ENCODE results near the gene MYO3A. TPM values are rescaled to one million over a fixed set of nuclear protein-coding genes. Genes with fewer than 3 reads are reported as not detected.

The MYO3A gene
- total and polyA plus RNA-seq, 2 donors (not counting 3 experiments of a cell fraction or from before 2014, with no cell fraction given) = not detected

DNA sequence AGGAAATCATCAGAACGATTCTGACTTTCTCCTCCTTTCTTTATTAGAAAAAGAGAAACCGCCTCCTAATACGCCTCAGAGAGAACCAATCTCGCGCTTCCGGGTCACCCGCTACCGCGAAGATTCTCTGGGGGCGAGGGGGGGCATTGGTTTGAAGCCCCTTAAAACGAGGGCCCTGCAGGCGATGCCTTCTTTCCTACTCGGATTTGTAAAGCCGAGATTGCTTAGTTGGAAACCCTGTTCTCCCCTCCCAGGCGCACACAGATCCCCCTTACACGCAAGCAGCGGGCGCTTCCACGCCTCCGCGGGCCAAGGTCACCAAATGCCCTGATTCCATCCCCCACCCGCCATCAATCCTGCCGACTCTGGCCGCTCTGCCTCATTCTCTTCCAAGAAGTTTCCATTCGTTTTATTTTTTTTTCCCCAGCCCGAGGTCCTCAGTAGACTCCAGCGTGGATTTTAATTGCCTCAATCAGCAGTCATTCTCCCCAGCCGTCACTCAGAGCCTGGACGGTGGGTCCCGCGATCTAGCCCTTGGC, 281.4 kb downstream of the MYO3A start:
- DNase-seq (ENCODE audit: low read depth, low spot score) (no peak), FAIRE-seq (no peak)
- intact Hi-C loops (cut with micrococcal nuclease) = no loop called here
- ChIA-PET CTCF (no interaction called here), POLR2A (no interaction called here)
- Histone ChIP-seq H3K27me3 (ENCODE audit: control insufficient read depth in 2 of 2, insufficient read depth in 2 of 2, low read length in 2 of 2) (peaks cover 27 to 51% of the 10 kb centered on the region in 2 experiments), H3K9me3 (replicated peaks; ENCODE audit: control insufficient read depth, insufficient read depth, low read length) (no peaks in the 10 kb centered on the region), H3K4me1 (ENCODE audit: control insufficient read depth, extremely low read depth, insufficient read depth, low read length) (no peaks in the 10 kb centered on the region), H3K36me3 (ENCODE audit: control insufficient read depth in 2 of 2, extremely low read depth in 1 of 2, insufficient read depth in 2 of 2, low read length in 2 of 2) (no peaks in the 10 kb centered on the region), H3K79me2 (ENCODE audit: control insufficient read depth, insufficient read depth, low read length) (no peaks in the 10 kb centered on the region), H2AFZ (ENCODE audit: low read depth, low read length) (no peak overlapping the region), H3K9me1 (replicated peaks; ENCODE audit: control insufficient read depth, extremely low read depth, insufficient read depth, low read length) (no peaks in the 10 kb centered on the region), H3K4me3 (replicated peaks in 1 of 3; ENCODE audit: insufficient read depth in 1 of 3, low read depth in 1 of 3, low read length in 3 of 3) (no peak overlapping the region), H3K27ac (ENCODE audit: insufficient read depth, low read depth, low read length) (no peak overlapping the region), H4K20me1 (replicated peaks; ENCODE audit: control insufficient read depth, extremely low read depth, insufficient read depth, low read length) (no peaks in the 10 kb centered on the region), H3K9ac (replicated peaks; ENCODE audit: extremely low read depth, insufficient read depth, low read length) (no peak overlapping the region), H3K4me2 (ENCODE audit: insufficient read depth, low read length) (no peak overlapping the region)
- BruUV-seq (replicated peaks) = no TSS peak
- TF ChIP-seq EZH2 (IDR thresholded peaks at IDR 0.05; ENCODE audit: borderline replicate concordance, low read depth, low read length, severe bottlenecking) = no peak
- no peak for TF ChIP-seq FOS (IDR thresholded peaks at IDR 0.05; ENCODE audit: borderline replicate concordance, insufficient read depth, low read length)
- no peak for TF ChIP-seq JUN (IDR thresholded peaks at IDR 0.05; ENCODE audit: borderline replicate concordance, insufficient read depth, insufficient read length, low read depth)
- no peak for TF ChIP-seq POLR2A (IDR thresholded peaks at IDR 0.05; ENCODE audit: low read depth, low read length)
- no peak for TF ChIP-seq MYC (IDR thresholded peaks at IDR 0.05; ENCODE audit: low read depth, low read length)
- TF ChIP-seq POLR2AphosphoS5 (IDR thresholded peaks at IDR 0.05; ENCODE audit: insufficient read depth, low read depth, low read length) = no peak
- TF ChIP-seq GATA2 (IDR thresholded peaks at IDR 0.05; ENCODE audit: insufficient read depth, insufficient read length, low read depth, low read length) = no peak
- dilution Hi-C loops (cut with MboI; ENCODE audit: extremely low pct_ligation_motif_present, low sequenced_read_pairs) = no loop called here

DNA sequence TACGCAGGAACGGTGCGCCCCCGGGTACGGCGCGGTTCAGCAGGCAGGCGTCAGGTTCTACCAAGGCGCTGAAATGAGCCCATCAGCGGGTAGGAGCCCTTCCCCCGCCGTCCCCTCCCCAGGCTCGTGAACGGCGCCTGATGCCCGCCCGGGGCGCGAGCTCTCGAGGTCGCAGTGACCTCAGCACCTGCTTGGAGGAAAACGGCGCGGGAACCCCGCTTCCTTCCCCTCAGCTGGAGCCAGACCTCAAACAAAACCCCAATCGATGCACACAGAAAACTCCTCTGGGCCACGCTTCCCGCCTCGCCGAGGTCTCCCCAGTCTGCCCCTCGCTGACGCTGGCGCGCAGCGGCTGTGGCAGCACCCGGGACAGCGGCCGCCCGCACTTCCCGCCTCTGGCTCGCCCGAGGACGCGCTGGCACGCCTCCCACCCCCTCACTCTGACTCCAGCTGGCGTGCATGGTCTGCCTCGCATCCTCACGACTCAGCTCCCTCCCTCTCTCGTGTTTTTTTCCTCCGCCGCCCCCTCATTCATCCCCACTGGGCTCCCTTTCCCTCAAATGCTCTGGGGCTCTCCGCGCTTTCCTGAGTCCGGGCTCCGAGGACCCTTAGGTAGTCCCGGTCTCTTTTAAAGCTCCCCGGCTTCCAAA, 282.0 kb downstream of the MYO3A start:
- no peaks in the 10 kb centered on the region for H3K9me1 ChIP-seq (replicated peaks; ENCODE audit: control insufficient read depth, extremely low read depth, insufficient read depth, low read length)
- TF ChIP-seq MYC (IDR thresholded peaks at IDR 0.05; ENCODE audit: low read depth, low read length) (no peak), JUN (IDR thresholded peaks at IDR 0.05; ENCODE audit: borderline replicate concordance, insufficient read depth, insufficient read length, low read depth) (no peak), GATA2 (IDR thresholded peaks at IDR 0.05; ENCODE audit: insufficient read depth, insufficient read length, low read depth, low read length) (no peak), POLR2A (IDR thresholded peaks at IDR 0.05; ENCODE audit: low read depth, low read length) (no peak), FOS (IDR thresholded peaks at IDR 0.05; ENCODE audit: borderline replicate concordance, insufficient read depth, low read length) (no peak)
- TF ChIP-seq, protein P1, sequence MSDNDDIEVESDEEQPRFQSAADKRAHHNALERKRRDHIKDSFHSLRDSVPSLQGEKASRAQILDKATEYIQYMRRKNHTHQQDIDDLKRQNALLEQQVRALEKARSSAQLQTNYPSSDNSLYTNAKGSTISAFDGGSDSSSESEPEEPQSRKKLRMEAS (IDR thresholded peaks at IDR 0.05; ENCODE audit: insufficient read depth, insufficient read length) = no peak
- TF ChIP-seq, protein P2, sequence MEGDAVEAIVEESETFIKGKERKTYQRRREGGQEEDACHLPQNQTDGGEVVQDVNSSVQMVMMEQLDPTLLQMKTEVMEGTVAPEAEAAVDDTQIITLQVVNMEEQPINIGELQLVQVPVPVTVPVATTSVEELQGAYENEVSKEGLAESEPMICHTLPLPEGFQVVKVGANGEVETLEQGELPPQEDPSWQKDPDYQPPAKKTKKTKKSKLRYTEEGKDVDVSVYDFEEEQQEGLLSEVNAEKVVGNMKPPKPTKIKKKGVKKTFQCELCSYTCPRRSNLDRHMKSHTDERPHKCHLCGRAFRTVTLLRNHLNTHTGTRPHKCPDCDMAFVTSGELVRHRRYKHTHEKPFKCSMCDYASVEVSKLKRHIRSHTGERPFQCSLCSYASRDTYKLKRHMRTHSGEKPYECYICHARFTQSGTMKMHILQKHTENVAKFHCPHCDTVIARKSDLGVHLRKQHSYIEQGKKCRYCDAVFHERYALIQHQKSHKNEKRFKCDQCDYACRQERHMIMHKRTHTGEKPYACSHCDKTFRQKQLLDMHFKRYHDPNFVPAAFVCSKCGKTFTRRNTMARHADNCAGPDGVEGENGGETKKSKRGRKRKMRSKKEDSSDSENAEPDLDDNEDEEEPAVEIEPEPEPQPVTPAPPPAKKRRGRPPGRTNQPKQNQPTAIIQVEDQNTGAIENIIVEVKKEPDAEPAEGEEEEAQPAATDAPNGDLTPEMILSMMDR (IDR thresholded peaks at IDR 0.05; ENCODE audit: extremely low read depth in 1 of 2, insufficient read depth in 1 of 2, low read depth in 1 of 2, low read length in 2 of 2) = no peak
- H2AFZ ChIP-seq (ENCODE audit: low read depth, low read length) = no peak overlapping the region
- H3K4me1 ChIP-seq (ENCODE audit: control insufficient read depth, extremely low read depth, insufficient read depth, low read length) = no peaks in the 10 kb centered on the region
- H3K27me3 ChIP-seq (ENCODE audit: control insufficient read depth in 2 of 2, insufficient read depth in 2 of 2, low read length in 2 of 2) = peaks cover 27 to 51% of the 10 kb centered on the region in 2 experiments
- no peak overlapping the region for H3K4me3 ChIP-seq (replicated peaks in 1 of 3; ENCODE audit: insufficient read depth in 1 of 3, low read depth in 1 of 3, low read length in 3 of 3)
- ChIA-PET CTCF (no interaction called here), POLR2A (no interaction called here)
- no peaks in the 10 kb centered on the region for H4K20me1 ChIP-seq (replicated peaks; ENCODE audit: control insufficient read depth, extremely low read depth, insufficient read depth, low read length)
- no peak for FAIRE-seq
- H3K79me2 ChIP-seq (ENCODE audit: control insufficient read depth, insufficient read depth, low read length) = no peaks in the 10 kb centered on the region
- no peak overlapping the region for H3K9ac ChIP-seq (replicated peaks; ENCODE audit: extremely low read depth, insufficient read depth, low read length)
- H3K4me2 ChIP-seq (ENCODE audit: insufficient read depth, low read length) = no peak overlapping the region
- no TSS peak for BruUV-seq (replicated peaks)
- no peak overlapping the region for H3K27ac ChIP-seq (ENCODE audit: insufficient read depth, low read depth, low read length)
- no peaks in the 10 kb centered on the region for H3K36me3 ChIP-seq (ENCODE audit: control insufficient read depth in 2 of 2, extremely low read depth in 1 of 2, insufficient read depth in 2 of 2, low read length in 2 of 2)
- no peaks in the 10 kb centered on the region for H3K9me3 ChIP-seq (replicated peaks; ENCODE audit: control insufficient read depth, insufficient read depth, low read length)
- dilution Hi-C loops (cut with MboI; ENCODE audit: extremely low pct_ligation_motif_present, low sequenced_read_pairs) (no loop called here), intact Hi-C loops (cut with micrococcal nuclease) (no loop called here)
- DNase-seq (ENCODE audit: low read depth, low spot score) = no peak

All from endothelial cell of umbilical vein (primary cell).